Fibroblast of pulmonary artery (primary cell): ENCODE results near the gene NTN5.
"Not testable (repeated sequence)": the region's sequence is repeated elsewhere in the genome, so short reads cannot be mapped to it uniquely, and the experiment has no call there.

Experiments used
- DNase-seq: peaks from one replicate; pipeline ENCODE4 v3.0.0-alpha.2; 2010; ENCODE audit warnings: low read depth
- H3K4me3 ChIP-seq: replicated peaks from 2 replicates; pipeline ENCODE4 v1.5.1; 2011; ENCODE audit warnings: low read depth, mild to moderate bottlenecking, control low read depth, low read length, moderate library complexity
- CTCF ChIP-seq: IDR thresholded peaks from 2 replicates; pipeline ENCODE4 v1.5.1; 2011; ENCODE audit warnings: mild to moderate bottlenecking, control low read depth, low read length, inconsistent platforms; ENCODE audit errors: missing control alignments

The NTN5 gene

GRCh38 chr19:48658483-48658882 lies 14.3 kb downstream of the NTN5 start:
- no peak for DNase-seq
- TF ChIP-seq CTCF: no peak
- no peak overlapping the region for H3K4me3 ChIP-seq

GRCh38 chr19:48657828-48658227 lies 15.0 kb downstream of the NTN5 start:
- H3K4me3 ChIP-seq: not testable (repeated sequence)

GRCh38 chr19:48656840-48657474 lies 15.9 kb downstream of the NTN5 start:
- TF ChIP-seq CTCF: no peak
- DNase-seq: peak; percentile 82
- H3K4me3 ChIP-seq: no peak overlapping the region

More at GRCh38 chr19:48657828-48658227, 15.0 kb downstream of the NTN5 start:
- DNase-seq: not testable (repeated sequence)

GRCh38 chr19:48654299-48655059 lies 18.3 kb downstream of the NTN5 start:
- no peak overlapping the region for H3K4me3 ChIP-seq
- DNase-seq: no peak

GRCh38 chr19:48651683-48652048 lies 21.2 kb downstream of the NTN5 start:
- no peak for TF ChIP-seq CTCF
- no peak overlapping the region for H3K4me3 ChIP-seq
- DNase-seq: no peak

More at GRCh38 chr19:48654299-48655059, 18.3 kb downstream of the NTN5 start:
- no peak for TF ChIP-seq CTCF

- no peak overlapping the region for H3K4me3 ChIP-seq
- TF ChIP-seq CTCF: no peak
- DNase-seq: no peak
These were observed 21.7 kb downstream of the NTN5 start for GRCh38 chr19:48650974-48651682.

GRCh38 chr19:48648134-48648533 lies 24.7 kb downstream of the NTN5 start:
- no peak for DNase-seq
- TF ChIP-seq CTCF: no peak
- H3K4me3 ChIP-seq: no peak overlapping the region
